HCT116 (cell line): Measurements from ENCODE around the gene CERK. TPM values are rescaled to one million over a fixed set of nuclear protein-coding genes. Genes with fewer than 3 reads are reported as not detected.

ENCODE experiments used
- ATAC-seq: fragments of 200-7000 bp; cut with Tn5 transposase; 2 replicates; pipeline ENCODE4 v1.9.1; 2020; ENCODE audit warnings: mild to moderate bottlenecking, moderate library complexity
- BruUV-seq: library from RNA; stranded (reverse); fragments of 400-500 nt; replicated peaks from 2 replicates; lab custom pipeline; 2021; lab: Mats Ljungman, UMichigan
- CTCF ChIA-PET: fragments of 300-600 bp; sonication (Branson Sonifier 250); formaldehyde crosslinking; loops from one replicate; lab custom pipeline; 2021; ENCODE audit warnings: antibody characterized with exemption; lab: Charles Lee
- POLR2A ChIA-PET: fragments of 300-600, 350-600 bp; sonication (Branson Sonifier 250); formaldehyde crosslinking; loops from one replicate; lab custom pipeline; 2021; ENCODE audit warnings: antibody characterized with exemption; lab: Charles Lee
- RAD21 ChIA-PET, 2 experiments: fragments of 300-600 bp; sonication (Branson Sonifier 250); formaldehyde crosslinking; loops; one replicate each; lab custom pipeline; 2023; ENCODE audit warnings: low total read pairs in 2 of 2; ENCODE audit not compliant: uncharacterized antibody in 2 of 2, unreplicated experiment in 2 of 2, low non-redundant PET in 1 of 2; lab: Charles Lee
- DNase-seq: peaks from one replicate; pipeline ENCODE4 v3.0.0-alpha.2; 2010; ENCODE audit warnings: low read depth, low spot score
- H2AFZ ChIP-seq: fragments of 200-600 bp; shearing (Covaris generic), sonication (generic); 2 replicates; pipeline ENCODE4 v1.6.1; 2017; ENCODE audit warnings: low read depth, mixed run types, mixed read lengths, antibody characterized with exemption, low read length; ENCODE audit not compliant: poor library complexity, severe bottlenecking
- H3K27ac ChIP-seq: 2 replicates; pipeline ENCODE4 v1.5.1; 2012; ENCODE audit warnings: low read depth, low read length
- H3K27me3 ChIP-seq: fragments of 200-600 bp; sonication (generic); 2 replicates; pipeline ENCODE4 v1.6.1; 2016; ENCODE audit warnings: mixed run types, low read length, mixed read lengths; ENCODE audit not compliant: insufficient read depth
- H3K36me3 ChIP-seq, 2 experiments: fragments of 200-500 bp in 1 of 2; fragments of 200-600 bp in 1 of 2; sonication (Bioruptor generic) in 1 of 2; sonication (generic) in 1 of 2; 2 replicates each; pipeline versions ENCODE4 v1.5.1 to v1.6.1; 2014 to 2016; ENCODE audit warnings: low read length in 2 of 2, inconsistent platforms in 1 of 2, mixed read lengths in 1 of 2, mixed run types in 1 of 2; ENCODE audit not compliant: insufficient read depth in 2 of 2, control insufficient read depth in 1 of 2
- H3K4me1 ChIP-seq, 2 experiments: fragments of 200-600 bp in 1 of 2; sonication (generic) in 1 of 2; 2 replicates each; pipeline versions ENCODE4 v1.5.1 to v1.6.1; 2012 to 2017; ENCODE audit warnings: low read length in 2 of 2, inconsistent platforms in 1 of 2, mild to moderate bottlenecking in 1 of 2, mixed read lengths in 1 of 2, mixed run types in 1 of 2, moderate library complexity in 1 of 2; ENCODE audit not compliant: insufficient read depth in 2 of 2, control insufficient read depth in 1 of 2
- H3K4me2 ChIP-seq: fragments of 200-600 bp; sonication (generic); 2 replicates; pipeline ENCODE4 v1.6.1; 2017; ENCODE audit warnings: mixed run types, low read length, mixed read lengths
- H3K4me3 ChIP-seq, 2 experiments: fragments of 200-600 bp in 1 of 2; sonication (generic) in 1 of 2; replicated peaks in 1 of 2; 2 replicates each; pipeline ENCODE4 v1.5.1; 2011 to 2016; ENCODE audit warnings: low read length in 2 of 2, control low read depth in 1 of 2, low read depth in 1 of 2, mild to moderate bottlenecking in 1 of 2, mixed read lengths in 1 of 2, mixed run types in 1 of 2
- H3K79me2 ChIP-seq: fragments of 200-600 bp; sonication (generic); 2 replicates; pipeline ENCODE4 v1.6.1; 2017; ENCODE audit warnings: mild to moderate bottlenecking, mixed run types, low read length, moderate library complexity, mixed read lengths; ENCODE audit not compliant: insufficient read depth
- H3K9ac ChIP-seq: fragments of 200-600 bp; sonication (generic); 2 replicates; pipeline ENCODE4 v1.6.1; 2016; ENCODE audit warnings: low read length, mixed read lengths
- H3K9me2 ChIP-seq: fragments of 200-600 bp; sonication (generic), shearing (Covaris generic); 2 replicates; pipeline ENCODE4 v1.6.1; 2017; ENCODE audit warnings: mixed run types, mild to moderate bottlenecking, moderate library complexity; ENCODE audit not compliant: insufficient read depth
- H3K9me3 ChIP-seq, 2 experiments: fragments of 200-500 bp in 1 of 2; fragments of 200-600 bp in 1 of 2; sonication (Bioruptor generic) in 1 of 2; sonication (generic) in 1 of 2; 2 replicates each; pipeline ENCODE4 v1.6.1; 2014 to 2017; ENCODE audit warnings: low read length in 2 of 2, mixed read lengths in 2 of 2, inconsistent platforms in 1 of 2, low read depth in 1 of 2, mild to moderate bottlenecking in 1 of 2, mixed run types in 1 of 2, moderate library complexity in 1 of 2; ENCODE audit not compliant: control insufficient read depth in 1 of 2, insufficient read depth in 1 of 2
- H4K20me1 ChIP-seq: fragments of 200-600 bp; sonication (generic), shearing (Covaris generic); 2 replicates; pipeline ENCODE4 v1.6.1; 2017; ENCODE audit warnings: mixed run types, mild to moderate bottlenecking, moderate library complexity; ENCODE audit not compliant: insufficient read depth
- ATF3 ChIP-seq: IDR thresholded peaks from 2 replicates; pipeline ENCODE4 v1.6.1; 2012
- CBX3 ChIP-seq: IDR thresholded peaks from 2 replicates; pipeline ENCODE4 v1.6.1; 2012; ENCODE audit warnings: low read depth
- CEBPB ChIP-seq: IDR thresholded peaks from 2 replicates; pipeline ENCODE4 v1.6.1; 2012; ENCODE audit warnings: low read depth
- CTCF ChIP-seq, 3 experiments: fragments of 200-600 bp in 1 of 3; sonication (generic) in 1 of 3; IDR thresholded peaks in 2 of 3; conservative IDR thresholded peaks in 1 of 3; 2 replicates each; pipeline ENCODE4 v1.5.1; 2012 to 2017; ENCODE audit warnings: low read depth in 2 of 3, low read length in 2 of 3, antibody characterized with exemption in 1 of 3, borderline replicate concordance in 1 of 3, control low read depth in 1 of 3, mild to moderate bottlenecking in 1 of 3, mixed read lengths in 1 of 3, mixed run types in 1 of 3, moderate library complexity in 1 of 3; ENCODE audit not compliant: insufficient read depth in 1 of 3
- EGR1 ChIP-seq: IDR thresholded peaks from 2 replicates; pipeline ENCODE4 v1.6.1; 2012; ENCODE audit warnings: low read depth
- ELF1 ChIP-seq: IDR thresholded peaks from 2 replicates; pipeline ENCODE4 v1.6.1; 2012; ENCODE audit warnings: low read depth, borderline replicate concordance
- EZH2phosphoT487 ChIP-seq: fragments of 200-600 bp; IDR thresholded peaks from 2 replicates; pipeline ENCODE4 v1.6.1; 2018; ENCODE audit warnings: antibody characterized with exemption, borderline replicate concordance
- FOSL1 ChIP-seq: IDR thresholded peaks from 2 replicates; pipeline ENCODE4 v1.6.1; 2012; ENCODE audit warnings: low read depth
- JUND ChIP-seq: IDR thresholded peaks from 2 replicates; pipeline ENCODE4 v1.6.1; 2012
- MAX ChIP-seq: IDR thresholded peaks from 2 replicates; pipeline ENCODE4 v1.6.1; 2012
- POLR2A ChIP-seq: IDR thresholded peaks from 2 replicates; pipeline ENCODE4 v1.7.0; 2011; ENCODE audit warnings: borderline replicate concordance; ENCODE audit not compliant: insufficient read depth, insufficient read length; ENCODE audit errors: extremely low read depth
- REST ChIP-seq: IDR thresholded peaks from 2 replicates; pipeline ENCODE4 v1.6.1; 2012; ENCODE audit warnings: low read depth
- SRF ChIP-seq: IDR thresholded peaks from 2 replicates; pipeline ENCODE4 v1.6.1; 2012; ENCODE audit warnings: low read depth
- YY1 ChIP-seq: IDR thresholded peaks from 2 replicates; pipeline ENCODE4 v1.6.1; 2011; ENCODE audit warnings: low read length, low read depth, moderate library complexity, mild to moderate bottlenecking; ENCODE audit not compliant: insufficient replicate concordance; ENCODE audit errors: extremely low read depth
- ZFX ChIP-seq: fragments of 450-650 bp; IDR thresholded peaks from 2 replicates; pipeline ENCODE4 v1.6.1; 2017
- ZNF274 ChIP-seq: fragments of 200-500 bp; sonication (Bioruptor generic); IDR thresholded peaks from 2 replicates; pipeline ENCODE4 v1.6.1; 2014; ENCODE audit warnings: mild to moderate bottlenecking, low read depth, low read length, inconsistent platforms
- intact Hi-C: fragments of 100-400 bp; cut with micrococcal nuclease; formaldehyde crosslinking; loops from 2 replicates; pipeline ENCODE4 v1.10.0; 2022
- total RNA-seq: library from RNA; stranded (reverse); gene quantifications from one replicate; pipeline ENCODE4 v1.2.1, GENCODE V29; 2021; ENCODE audit not compliant: unreplicated experiment

Gene CERK
- total RNA-seq, 1 experiment from 2014 or later = 35.0 TPM

GRCh38 chr22:46654426-46654825 lies 83.6 kb downstream of the CERK start:
- H3K27ac ChIP-seq = no peak overlapping the region
- no peaks in the 10 kb centered on the region for H3K36me3 ChIP-seq
- H3K4me1 ChIP-seq = no peaks in the 10 kb centered on the region
- DNase-seq (no peak), ATAC-seq (no peak)
- H4K20me1 ChIP-seq = no peaks in the 10 kb centered on the region
- no peak overlapping the region for H3K4me2 ChIP-seq
- no peaks in the 10 kb centered on the region for H3K27me3 ChIP-seq
- H2AFZ ChIP-seq = no peak overlapping the region
- ChIA-PET CTCF (no interaction called here), RAD21 (no interaction called here)
- no peak overlapping the region for H3K9ac ChIP-seq
- TF ChIP-seq CEBPB = no peak
- no peak for TF ChIP-seq MAX
- no peak for TF ChIP-seq YY1
- no peak for TF ChIP-seq ATF3
- no peak for TF ChIP-seq SRF
- TF ChIP-seq POLR2A = no peak
- TF ChIP-seq REST = no peak
- TF ChIP-seq FOSL1 = no peak
- TF ChIP-seq EZH2phosphoT487 = no peak
- no peak for TF ChIP-seq EGR1
- no peak for TF ChIP-seq ELF1
- TF ChIP-seq ZNF274 = no peak
- TF ChIP-seq CBX3 = no peak
- TF ChIP-seq JUND = no peak
- TF ChIP-seq ZFX = no peak
- no peak for TF ChIP-seq CTCF (IDR thresholded peaks at IDR 0.05 in 2 of 3, conservative IDR thresholded peaks at IDR 0.05 in 1 of 3; ENCODE audit: borderline replicate concordance in 1 of 3, insufficient read depth in 1 of 3, low read depth in 2 of 3, low read length in 2 of 3)
- TF ChIP-seq, all 23 proteins: peak for 0
- Histone ChIP-seq H3K9me3 (no peaks in the 10 kb centered on the region), H3K79me2 (no peaks in the 10 kb centered on the region), H3K9me2 (no peaks in the 10 kb centered on the region), H3K4me3 (no peak overlapping the region)
- POLR2A ChIA-PET = no interaction called here
- no TSS peak for BruUV-seq
- intact Hi-C loops = no loop called here
